ENCODE measurements around the gene HPD. TPM values are rescaled to one million over a fixed set of nuclear protein-coding genes. Genes with fewer than 3 reads are reported as not detected.
A peak's percentile ranks its signal among the peaks of the same experiment; 100 is the strongest.
"Not testable (repeated sequence)": the region's sequence is repeated elsewhere in the genome, so short reads cannot be mapped to it uniquely, and the experiment has no call there.

The HPD gene
- total RNA-seq, 2 donors from 2014 or later, result 3.0 to 5.7 TPM

DNA sequence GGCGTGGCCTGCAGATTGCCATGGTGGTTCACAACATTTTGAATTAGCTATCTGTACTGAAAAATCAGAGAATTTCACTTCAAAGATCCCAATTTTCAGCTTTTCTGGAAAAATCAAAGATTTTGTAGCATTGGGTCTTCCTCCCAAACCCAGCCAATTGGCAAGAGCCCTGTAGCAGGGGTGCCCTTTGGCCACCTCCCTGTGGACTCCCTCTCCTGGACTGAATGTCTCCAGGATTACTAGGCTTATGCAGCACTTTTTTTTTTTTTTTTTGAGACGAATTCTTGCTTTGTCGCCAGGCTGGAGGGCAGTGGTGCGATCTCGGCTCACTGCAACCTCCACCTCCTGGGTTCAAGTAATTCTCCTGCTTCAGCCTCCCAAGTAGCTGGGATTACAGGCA is 39.6 kb upstream of the HPD start:
- H3K4me3 ChIP-seq, result no peak overlapping the region
- no peak for DNase-seq
- intact Hi-C loops (cut with DNase I), result no loop called here
- peaks cover 16% of the 10 kb centered on the region for H3K4me1 ChIP-seq
- no peaks in the 10 kb centered on the region for H3K9me3 ChIP-seq
- H3K27me3 ChIP-seq, result no peaks in the 10 kb centered on the region
- ATAC-seq, result no peak
- no peak for TF ChIP-seq POLR2A (IDR thresholded peaks at IDR 0.05)
- TF ChIP-seq, protein P1, sequence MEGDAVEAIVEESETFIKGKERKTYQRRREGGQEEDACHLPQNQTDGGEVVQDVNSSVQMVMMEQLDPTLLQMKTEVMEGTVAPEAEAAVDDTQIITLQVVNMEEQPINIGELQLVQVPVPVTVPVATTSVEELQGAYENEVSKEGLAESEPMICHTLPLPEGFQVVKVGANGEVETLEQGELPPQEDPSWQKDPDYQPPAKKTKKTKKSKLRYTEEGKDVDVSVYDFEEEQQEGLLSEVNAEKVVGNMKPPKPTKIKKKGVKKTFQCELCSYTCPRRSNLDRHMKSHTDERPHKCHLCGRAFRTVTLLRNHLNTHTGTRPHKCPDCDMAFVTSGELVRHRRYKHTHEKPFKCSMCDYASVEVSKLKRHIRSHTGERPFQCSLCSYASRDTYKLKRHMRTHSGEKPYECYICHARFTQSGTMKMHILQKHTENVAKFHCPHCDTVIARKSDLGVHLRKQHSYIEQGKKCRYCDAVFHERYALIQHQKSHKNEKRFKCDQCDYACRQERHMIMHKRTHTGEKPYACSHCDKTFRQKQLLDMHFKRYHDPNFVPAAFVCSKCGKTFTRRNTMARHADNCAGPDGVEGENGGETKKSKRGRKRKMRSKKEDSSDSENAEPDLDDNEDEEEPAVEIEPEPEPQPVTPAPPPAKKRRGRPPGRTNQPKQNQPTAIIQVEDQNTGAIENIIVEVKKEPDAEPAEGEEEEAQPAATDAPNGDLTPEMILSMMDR (IDR thresholded peaks at IDR 0.05), result no peak
- peaks cover 7 to 34% of the 10 kb centered on the region in 2 donors for H3K36me3 ChIP-seq (replicated peaks in 1 of 2; ENCODE audit: insufficient read depth in 1 of 2, low read depth in 2 of 2)
- no peak overlapping the region for H3K27ac ChIP-seq
- WGBS, 2 donors, result 82 to 89% methylated on average over 5 of the region's 5 CpGs

DNA sequence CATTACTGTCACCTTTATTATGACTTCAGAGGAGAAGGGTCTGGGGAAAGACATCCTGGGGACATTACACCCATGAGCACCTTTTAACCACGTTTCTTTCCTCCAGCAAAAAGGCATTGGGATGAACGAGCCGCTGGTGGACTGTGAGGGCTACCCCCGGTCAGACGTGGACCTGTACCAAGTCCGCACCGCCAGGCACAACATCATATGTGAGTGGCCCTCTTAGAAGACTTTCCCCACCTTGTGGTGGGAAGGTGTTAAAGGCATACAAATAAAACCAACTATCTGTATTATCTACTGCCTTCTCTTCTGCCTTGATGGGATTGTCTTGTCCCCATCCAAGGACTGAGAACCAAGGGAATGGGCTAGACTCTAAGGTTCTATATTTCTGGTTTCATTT is 36.0 kb upstream of the HPD start:
- WGBS, 2 donors, result 60 to 66% methylated on average over 7 of the region's 7 CpGs
- Histone ChIP-seq H3K4me3 (no peak overlapping the region), H3K27me3 (no peaks in the 10 kb centered on the region), H3K36me3 (replicated peaks in 1 of 2; ENCODE audit: insufficient read depth in 1 of 2, low read depth in 2 of 2) (peaks cover 0 to 16% of the 10 kb centered on the region in 2 donors), H3K27ac (peak overlapping the region; percentile 55 to 80 (median 65)), H3K9me3 (no peaks in the 10 kb centered on the region), H3K4me1 (peaks cover 39% of the 10 kb centered on the region)
- ATAC-seq (no peak), DNase-seq (peak in 3 of 4 donors; percentile 14 to 29 (median 25))
- TF ChIP-seq, protein P1 (IDR thresholded peaks at IDR 0.05), result peak in 1 of 7 experiments; percentile 11
- TF ChIP-seq POLR2A (IDR thresholded peaks at IDR 0.05), result no peak
- intact Hi-C loops (cut with DNase I), result no loop called here

DNA sequence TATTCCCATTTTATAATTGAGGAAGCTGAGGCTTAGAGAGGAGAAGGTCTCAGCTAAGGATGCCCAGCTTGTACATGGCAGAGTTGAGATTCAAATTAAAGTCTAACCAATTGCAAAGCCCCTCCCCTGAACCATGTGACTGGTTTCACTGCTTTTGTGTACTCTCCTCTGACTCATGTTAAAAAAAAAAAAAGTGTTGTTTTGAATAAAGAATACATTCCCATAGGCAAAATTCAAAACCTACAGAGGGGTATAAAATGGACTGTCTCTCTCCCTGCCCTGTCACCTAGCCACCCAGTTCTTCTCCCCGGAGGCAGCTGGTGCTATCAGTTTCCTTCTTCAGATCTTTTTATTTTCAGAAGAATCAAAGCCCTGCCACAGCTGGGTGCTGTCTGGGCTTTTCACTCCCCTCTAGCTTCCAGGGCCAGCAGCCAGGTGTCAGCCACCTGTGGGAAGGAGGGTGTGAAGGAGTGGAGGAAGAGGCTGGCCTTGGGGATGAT is 35.4 kb upstream of the HPD start:
- intact Hi-C loops (cut with DNase I), result no loop called here
- no peaks in the 10 kb centered on the region for H3K9me3 ChIP-seq
- H3K27ac ChIP-seq, result peak overlapping the region; percentile 55 to 80 (median 65)
- TF ChIP-seq, protein P1 (IDR thresholded peaks at IDR 0.05), result peak in 1 of 7 experiments; percentile 16
- no peak for TF ChIP-seq POLR2A (IDR thresholded peaks at IDR 0.05)
- peak; percentile 39 to 69 (median 62) for DNase-seq
- H3K4me3 ChIP-seq, result no peak overlapping the region
- peaks cover 44% of the 10 kb centered on the region for H3K4me1 ChIP-seq
- peak; percentile 78 for ATAC-seq
- no peaks in the 10 kb centered on the region for H3K27me3 ChIP-seq
- 17 to 24% methylated on average over 1 of the region's 1 CpG for WGBS, 2 donors
- peaks cover 0 to 10% of the 10 kb centered on the region in 2 donors for H3K36me3 ChIP-seq (replicated peaks in 1 of 2; ENCODE audit: insufficient read depth in 1 of 2, low read depth in 2 of 2)

DNA sequence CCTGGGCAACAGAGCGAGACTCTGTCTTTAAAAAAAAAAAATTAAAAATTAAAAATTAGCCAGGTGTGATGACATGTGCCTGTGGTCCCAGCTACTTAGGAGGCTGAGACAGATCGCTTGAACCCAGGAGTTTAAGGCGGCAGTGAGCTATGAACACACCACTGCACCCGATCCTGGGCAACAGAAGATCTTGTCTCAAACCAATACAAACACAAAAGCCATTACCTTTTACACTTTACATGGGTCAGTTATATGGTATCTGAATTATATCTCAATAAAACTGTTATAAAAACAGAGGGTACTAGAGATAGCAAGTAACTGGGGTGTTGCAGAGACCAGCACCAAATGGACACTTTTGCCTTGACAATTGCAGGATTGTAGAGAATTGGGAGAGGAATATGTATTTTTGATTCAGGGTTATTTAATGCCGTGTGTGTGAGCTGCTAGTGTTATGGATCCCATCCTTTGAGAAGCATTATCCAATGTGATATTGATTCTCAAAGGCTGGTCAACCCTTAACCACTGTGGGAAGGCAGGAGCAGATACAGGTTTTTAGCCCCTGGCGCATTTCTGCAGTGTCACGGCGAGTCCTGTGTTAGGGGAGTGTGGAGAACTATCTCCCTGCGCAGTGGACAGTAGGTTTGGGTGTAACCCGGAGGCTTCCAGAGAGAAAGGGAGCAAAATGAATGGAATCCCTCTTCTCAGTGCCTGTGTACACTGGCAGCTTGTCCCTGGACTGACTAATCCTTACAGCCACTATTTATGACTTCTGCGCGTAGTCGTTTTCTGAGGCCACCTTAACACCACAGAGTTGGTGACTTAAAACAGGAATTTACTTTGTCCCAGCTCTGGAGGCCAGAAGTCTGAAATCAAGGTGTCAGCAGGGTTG is 34.3 kb upstream of the HPD start:
- peak overlapping the region; percentile 55 to 80 (median 65) for H3K27ac ChIP-seq
- ATAC-seq (no peak), DNase-seq (no peak)
- TF ChIP-seq, protein P1 (IDR thresholded peaks at IDR 0.05), result no peak
- TF ChIP-seq POLR2A (IDR thresholded peaks at IDR 0.05), result no peak
- H3K4me1 ChIP-seq, result peaks cover 48% of the 10 kb centered on the region
- H3K27me3 ChIP-seq, result no peaks in the 10 kb centered on the region
- peaks cover 0 to 7% of the 10 kb centered on the region in 2 donors for H3K36me3 ChIP-seq (replicated peaks in 1 of 2; ENCODE audit: insufficient read depth in 1 of 2, low read depth in 2 of 2)
- WGBS, 2 donors, result 76 to 84% methylated on average over 8 to 13 of the region's 13 CpGs
- intact Hi-C loops (cut with DNase I), result no loop called here
- no peaks in the 10 kb centered on the region for H3K9me3 ChIP-seq
- no peak overlapping the region for H3K4me3 ChIP-seq

DNA sequence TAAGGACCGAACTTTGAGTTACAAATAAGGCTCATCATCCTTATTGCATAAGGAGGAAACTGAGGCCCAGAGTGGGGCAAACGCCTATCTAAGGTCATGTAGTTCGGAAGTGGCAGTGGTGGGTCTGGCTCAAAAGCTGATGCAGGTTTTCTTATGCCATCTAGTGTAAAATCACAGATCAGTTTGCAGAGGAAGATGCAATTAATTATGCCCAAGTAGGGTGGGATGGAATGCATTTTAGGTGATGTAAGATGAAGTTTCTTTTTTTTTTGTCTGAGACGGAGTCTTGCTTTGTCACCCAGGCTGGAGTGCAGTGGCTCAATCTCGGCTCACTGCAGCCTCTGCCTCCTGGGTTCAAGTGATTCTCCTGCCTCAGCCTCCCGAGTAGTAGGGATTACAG is 31.0 kb upstream of the HPD start:
- intact Hi-C loops (cut with DNase I), result loop anchor here (10.0 kb wide), 2 partner anchors 95 to 195 kb away; partner anchors contain the start of gene RHOF
- H3K36me3 ChIP-seq (replicated peaks in 1 of 2; ENCODE audit: insufficient read depth in 1 of 2, low read depth in 2 of 2); ATAC-seq; DNase-seq; H3K9me3 ChIP-seq; H3K27me3 ChIP-seq: not testable (repeated sequence)
- Histone ChIP-seq H3K4me3 (peak overlapping the region; percentile 51 to 78), H3K27ac (peak overlapping the region; percentile 90 to 98 (median 94)), H3K4me1 (peaks cover 46% of the 10 kb centered on the region)
- WGBS, 2 donors, result 41 to 43% methylated on average over 6 of the region's 6 CpGs

Measured in body of pancreas (tissue), 4 donors.